ENCODE data around the gene ZNF775.

Gene ZNF775

DNA sequence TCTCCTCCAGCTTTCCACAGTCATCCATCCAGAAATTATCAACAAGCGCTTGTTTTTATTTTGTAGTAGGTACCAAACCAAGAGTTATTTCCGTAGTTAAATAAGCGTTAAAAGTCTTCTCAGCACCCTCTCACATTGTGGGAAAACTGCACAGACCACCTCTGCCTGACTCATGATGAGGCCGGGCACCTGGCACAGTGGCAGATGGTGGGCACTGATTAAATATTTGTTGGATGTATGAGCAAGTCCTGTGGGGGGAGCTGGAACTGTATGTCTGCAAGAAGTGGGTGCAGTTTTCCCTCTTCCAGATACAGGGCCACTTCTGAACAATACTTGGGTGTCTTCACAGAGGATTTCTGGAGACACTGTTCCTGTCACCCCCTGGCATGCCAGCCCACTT lies 15.8 kb upstream of the ZNF775 start:
- ChIA-PET CTCF (no interaction called here), POLR2A (interaction anchor here (1.2 to 3.6 kb wide), 2 partner anchors 15 to 40 kb away, joined by 4 to 10 read pairs; partner anchors contain the start of genes ACTR3C and LRRC61)
- no peak for DNase-seq (ENCODE audit: extremely low spot score)
- no peak for TF ChIP-seq FOXA1 (IDR thresholded peaks at IDR 0.05)
- TF ChIP-seq LEF1 (IDR thresholded peaks at IDR 0.05; ENCODE audit: borderline replicate concordance): no peak
- TF ChIP-seq, protein P1, sequence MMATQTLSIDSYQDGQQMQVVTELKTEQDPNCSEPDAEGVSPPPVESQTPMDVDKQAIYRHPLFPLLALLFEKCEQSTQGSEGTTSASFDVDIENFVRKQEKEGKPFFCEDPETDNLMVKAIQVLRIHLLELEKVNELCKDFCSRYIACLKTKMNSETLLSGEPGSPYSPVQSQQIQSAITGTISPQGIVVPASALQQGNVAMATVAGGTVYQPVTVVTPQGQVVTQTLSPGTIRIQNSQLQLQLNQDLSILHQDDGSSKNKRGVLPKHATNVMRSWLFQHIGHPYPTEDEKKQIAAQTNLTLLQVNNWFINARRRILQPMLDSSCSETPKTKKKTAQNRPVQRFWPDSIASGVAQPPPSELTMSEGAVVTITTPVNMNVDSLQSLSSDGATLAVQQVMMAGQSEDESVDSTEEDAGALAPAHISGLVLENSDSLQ (IDR thresholded peaks at IDR 0.05): no peak
- no peak for TF ChIP-seq L3MBTL2 (conservative IDR thresholded peaks at IDR 0.05)
- TF ChIP-seq FOXK2 (IDR thresholded peaks at IDR 0.05): no peak
- no peak for TF ChIP-seq BHLHE40 (IDR thresholded peaks at IDR 0.05; ENCODE audit: borderline replicate concordance)
- TF ChIP-seq NFRKB (IDR thresholded peaks at IDR 0.05): no peak
- no peak for TF ChIP-seq ELF4 (IDR thresholded peaks at IDR 0.05)
- TF ChIP-seq CTBP1 (IDR thresholded peaks at IDR 0.05; ENCODE audit: borderline replicate concordance): no peak
- TF ChIP-seq SP1 (IDR thresholded peaks at IDR 0.05): no peak

DNA sequence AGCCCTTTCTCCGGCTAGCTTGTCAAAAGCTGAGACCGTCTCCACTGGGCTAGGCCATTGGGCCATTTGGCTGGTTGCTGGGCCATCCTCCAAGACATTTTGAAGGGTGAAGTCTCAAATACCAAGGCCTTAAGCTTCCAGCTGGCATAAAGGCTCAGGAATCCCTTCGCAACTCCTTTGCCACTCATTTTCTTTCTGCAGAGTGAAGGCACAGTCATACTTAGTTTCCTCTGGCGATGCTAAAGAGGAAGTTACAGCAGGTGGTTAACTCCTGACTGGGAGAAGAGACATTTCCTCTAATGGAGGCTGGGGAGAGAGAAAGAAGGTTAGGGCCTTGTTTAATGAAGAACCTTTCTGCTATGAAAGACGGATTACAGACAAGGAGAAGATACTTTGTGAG lies 15.3 kb upstream of the ZNF775 start:
- CTCF ChIA-PET: no interaction called here
- no peak for TF ChIP-seq FOXK2 (IDR thresholded peaks at IDR 0.05)
- POLR2A ChIA-PET: interaction anchor here (3.6 kb wide), 1 partner anchor 14 kb away, joined by 10 read pairs; no protein-coding TSS in a partner anchor
- no peak for DNase-seq (ENCODE audit: extremely low spot score)

- DNase-seq (ENCODE audit: extremely low spot score): no peak
- POLR2A ChIA-PET: interaction anchor here (1.0 kb wide), 1 partner anchor 42 kb away, joined by 4 read pairs; the partner anchor contains the start of genes ACTR3C and LRRC61
- no peak for TF ChIP-seq LEF1 (IDR thresholded peaks at IDR 0.05; ENCODE audit: borderline replicate concordance)
- no peak for TF ChIP-seq FOXM1 (IDR thresholded peaks at IDR 0.05; ENCODE audit: borderline replicate concordance)
- TF ChIP-seq L3MBTL2 (conservative IDR thresholded peaks at IDR 0.05): no peak
- CTCF ChIA-PET: interaction anchor here (2.1 kb wide), 1 partner anchor 9 kb away, joined by 9 read pairs; no protein-coding TSS in a partner anchor
Measured at GRCh38 chr7:150365194-150365593, 13.9 kb upstream of the ZNF775 start.

- POLR2A ChIA-PET: interaction anchor here (0.6 to 1.3 kb wide), 3 partner anchors 12 to 43 kb away, joined by 3 to 6 read pairs (median 4); partner anchors contain the start of genes ACTR3C and LRRC61
- CTCF ChIA-PET: interaction anchor here (1.0 to 2.1 kb wide), 2 partner anchors 10 to 12 kb away, joined by 3 to 9 read pairs; no protein-coding TSS in a partner anchor
- TF ChIP-seq SP1 (IDR thresholded peaks at IDR 0.05) (no peak), ARNT (IDR thresholded peaks at IDR 0.05) (no peak), SUZ12 (IDR thresholded peaks at IDR 0.05) (no peak), HDGF (IDR thresholded peaks at IDR 0.05; ENCODE audit: borderline replicate concordance) (no peak), LEF1 (IDR thresholded peaks at IDR 0.05; ENCODE audit: borderline replicate concordance) (no peak), ELF4 (IDR thresholded peaks at IDR 0.05) (no peak), FOXA1 (IDR thresholded peaks at IDR 0.05) (no peak), FOXM1 (IDR thresholded peaks at IDR 0.05; ENCODE audit: borderline replicate concordance) (no peak), FOXK2 (IDR thresholded peaks at IDR 0.05) (no peak), BHLHE40 (IDR thresholded peaks at IDR 0.05; ENCODE audit: borderline replicate concordance) (no peak), NFRKB (IDR thresholded peaks at IDR 0.05) (no peak), ZNF384 (IDR thresholded peaks at IDR 0.05) (no peak), L3MBTL2 (conservative IDR thresholded peaks at IDR 0.05) (no peak)
- TF ChIP-seq, protein P1 (IDR thresholded peaks at IDR 0.05): no peak
- DNase-seq (ENCODE audit: extremely low spot score): no peak
Measured at GRCh38 chr7:150365673-150366398, 13.3 kb upstream of the ZNF775 start.

DNA sequence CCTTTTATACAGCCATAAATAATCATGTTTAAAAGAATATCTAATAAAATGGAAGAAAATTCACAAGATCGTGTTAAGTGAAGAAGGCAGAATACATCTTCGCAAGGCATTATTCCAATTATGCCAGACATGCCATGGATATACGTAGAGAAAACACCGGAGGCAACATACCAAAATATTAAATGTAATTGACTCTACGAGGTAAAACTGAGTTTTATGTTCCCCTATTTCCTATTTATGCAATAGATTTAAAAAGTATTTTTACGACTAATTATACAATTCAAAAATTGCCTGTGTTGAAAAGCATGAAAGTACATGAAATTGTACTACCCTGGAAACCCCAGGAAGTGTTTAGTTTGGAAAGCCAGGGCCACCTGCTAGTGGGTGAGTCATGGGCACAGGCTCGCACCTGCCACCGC lies 11.4 kb upstream of the ZNF775 start:
- no peak for DNase-seq (ENCODE audit: extremely low spot score)
- TF ChIP-seq ELF4 (IDR thresholded peaks at IDR 0.05): 0 out of 2 replicates have a peak, but pooled peaks have one; percentile 5
- no peak for TF ChIP-seq LEF1 (IDR thresholded peaks at IDR 0.05; ENCODE audit: borderline replicate concordance)
- ChIA-PET CTCF (interaction anchor here (0.7 kb wide), 1 partner anchor 10 kb away, joined by 4 read pairs; no protein-coding TSS in a partner anchor), POLR2A (interaction anchor here (1.0 to 3.3 kb wide), 11 partner anchors 10 to 44 kb away, joined by 3 to 50 read pairs (median 11); partner anchors contain the start of genes ACTR3C, LRRC61 and ZNF775)

DNA sequence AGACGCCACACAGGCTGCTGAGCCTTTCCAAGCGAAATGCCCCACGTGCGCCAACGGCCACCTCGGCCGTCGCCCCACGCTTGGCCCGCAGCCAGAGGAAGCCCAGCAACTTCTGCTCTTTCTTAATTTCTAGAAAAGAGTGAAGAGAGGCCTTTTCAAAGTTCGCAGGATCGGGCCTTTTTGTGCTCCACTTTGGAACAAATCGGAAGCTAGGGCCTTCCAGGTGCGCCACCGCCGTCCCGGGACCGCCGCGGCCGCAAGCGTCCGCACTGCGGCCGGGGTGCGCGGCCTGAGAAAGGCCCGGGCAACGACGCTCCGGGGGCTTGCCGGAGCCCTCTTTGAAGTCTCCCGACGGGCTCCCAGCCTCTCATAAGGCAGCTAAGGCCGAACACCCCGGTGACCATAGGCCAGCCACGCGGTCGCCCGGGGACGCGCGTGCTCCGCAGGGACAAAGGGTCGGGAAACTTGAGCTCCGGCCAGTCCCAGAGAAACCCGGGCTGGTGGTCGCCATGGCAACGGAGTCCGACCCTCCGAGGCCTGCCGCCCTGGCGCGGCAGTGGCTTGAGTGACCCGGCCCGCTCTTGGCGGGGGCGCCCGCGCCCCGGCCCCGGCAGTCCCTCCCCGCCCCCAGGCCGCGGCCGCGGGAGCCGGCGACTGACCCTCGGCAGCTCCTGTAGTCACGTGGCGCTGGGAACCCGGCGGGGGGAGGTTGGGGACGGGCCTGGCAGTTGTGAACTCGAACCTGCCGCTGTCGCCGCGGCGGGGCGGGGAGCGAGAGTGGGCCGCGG lies 10.8 kb upstream of the ZNF775 start, which contains the start of gene REPIN1:
Gene REPIN1, plus strand, starts transcription at position 727 of the 788 bp plus-strand sequence. CDS start 890 bp downstream, outside the sequence.
- CTCF ChIA-PET: interaction anchor here (0.9 kb wide), 1 partner anchor 10 kb away, joined by 3 read pairs; no protein-coding TSS in a partner anchor
- POLR2A ChIA-PET: interaction anchor here (0.7 to 3.3 kb wide), 15 partner anchors 10 to 48 kb away, joined by 3 to 50 read pairs (median 4); partner anchors contain the start of genes ACTR3C, LRRC61 and ZNF775
- DNase-seq (ENCODE audit: extremely low spot score): peak; percentile 86
- no peak for TF ChIP-seq SUZ12 (IDR thresholded peaks at IDR 0.05)
- TF ChIP-seq ELF4 (IDR thresholded peaks at IDR 0.05): 0 out of 2 replicates have a peak, but pooled peaks have one; percentile 5
- peak; percentile 79; the same call in 1 of the 2 replicates for TF ChIP-seq LEF1 (IDR thresholded peaks at IDR 0.05; ENCODE audit: borderline replicate concordance)
- TF ChIP-seq L3MBTL2 (conservative IDR thresholded peaks at IDR 0.05): peak; percentile 92
- TF ChIP-seq CTBP1 (IDR thresholded peaks at IDR 0.05; ENCODE audit: borderline replicate concordance): peak; percentile 51; the same call in 1 of the 2 replicates
- no peak for TF ChIP-seq NFRKB (IDR thresholded peaks at IDR 0.05)
- peak; percentile 71; the same call in 1 of the 2 replicates for TF ChIP-seq FOXM1 (IDR thresholded peaks at IDR 0.05; ENCODE audit: borderline replicate concordance)
- TF ChIP-seq BHLHE40 (IDR thresholded peaks at IDR 0.05; ENCODE audit: borderline replicate concordance): no peak
